K562 (cell line): ENCODE results near the gene ERCC2. TPM values are rescaled to one million over a fixed set of nuclear protein-coding genes. Genes with fewer than 3 reads are reported as not detected.

Experiments used
- BHLHE40 ChIP-seq: IDR thresholded peaks from 2 replicates; pipeline ENCODE4 v1.6.1; 2011; ENCODE audit warnings: low read length, improper control_type of control experiment
- CBFA2T2 ChIP-seq: fragments of 450-650 bp; conservative IDR thresholded peaks from 2 replicates; pipeline ENCODE4 v1.6.1; 2017; ENCODE audit warnings: mild to moderate bottlenecking
- CBX5 ChIP-seq: IDR thresholded peaks from 2 replicates; pipeline ENCODE4 v1.6.1; 2014; ENCODE audit warnings: low read depth, borderline replicate concordance
- DIDO1 ChIP-seq: fragments of 450-650 bp; IDR thresholded peaks from 2 replicates; pipeline ENCODE4 v1.6.1; 2016; ENCODE audit warnings: low read depth, missing biosample characterization, missing genetic modification characterization
- E2F4 ChIP-seq: sonication (generic); formaldehyde crosslinking; IDR thresholded peaks from 2 replicates; pipeline ENCODE4 v1.8.0; 2022; ENCODE audit warnings: mild to moderate bottlenecking, low read depth, missing genetic modification reagents
- EGR1 ChIP-seq: fragments of 450-650 bp; conservative IDR thresholded peaks from 2 replicates; pipeline ENCODE4 v1.6.1; 2017; ENCODE audit warnings: mild to moderate bottlenecking
- ELF2 ChIP-seq: fragments of 250-450 bp; sonication (Bioruptor Pico); IDR thresholded peaks from 2 replicates; pipeline ENCODE4 v1.5.0; 2021; ENCODE audit warnings: mild to moderate bottlenecking
- ERF ChIP-seq: fragments of 450-650 bp; formaldehyde crosslinking; IDR thresholded peaks from 2 replicates; pipeline ENCODE4 v1.4.0; 2020; ENCODE audit warnings: mild to moderate bottlenecking, mixed read lengths
- FOSL1 ChIP-seq: fragments of 200-800 bp; sonication (Bioruptor generic); conservative IDR thresholded peaks from 2 replicates; pipeline ENCODE4 v1.6.1; 2016; ENCODE audit warnings: missing genetic modification characterization, missing compliant biosample characterization
- FOXK1 ChIP-seq: sonication (generic); formaldehyde crosslinking; IDR thresholded peaks from 2 replicates; pipeline ENCODE4 v1.8.0; 2022; ENCODE audit warnings: missing genetic modification reagents, mild to moderate bottlenecking, borderline replicate concordance
- HMG20A ChIP-seq: fragments of 450-650 bp; formaldehyde crosslinking; conservative IDR thresholded peaks from 2 replicates; pipeline ENCODE4 v1.4.0; 2020; ENCODE audit warnings: mild to moderate bottlenecking, mixed read lengths
- NCOA2 ChIP-seq, 2 experiments: fragments of 450-650 bp; IDR thresholded peaks; 2 replicates each; pipeline ENCODE4 v1.6.1; 2018; ENCODE audit warnings: mild to moderate bottlenecking in 2 of 2, moderate library complexity in 1 of 2; ENCODE audit not compliant: partially characterized antibody in 2 of 2
- POLR2AphosphoS5 ChIP-seq: IDR thresholded peaks from 2 replicates; pipeline ENCODE4 v1.6.1; 2011; ENCODE audit warnings: mild to moderate bottlenecking, low read depth, low read length, moderate library complexity; ENCODE audit not compliant: control insufficient read depth, insufficient read depth
- SAFB ChIP-seq: fragments of 200-400 bp; formaldehyde crosslinking; IDR thresholded peaks from 2 replicates; pipeline ENCODE4 v1.6.1; 2017; ENCODE audit warnings: low read depth, low read length, borderline replicate concordance
- TGIF2 ChIP-seq: sonication (generic); formaldehyde crosslinking; IDR thresholded peaks from 2 replicates; pipeline ENCODE4 v1.8.1; 2022; ENCODE audit warnings: mild to moderate bottlenecking, missing genetic modification reagents, moderate library complexity
- THAP7 ChIP-seq: fragments of 250-450 bp; sonication (Bioruptor Pico); IDR thresholded peaks from 2 replicates; pipeline ENCODE4 v1.5.0; 2021
- ZNF280A ChIP-seq: fragments of 450-650 bp; IDR thresholded peaks from 2 replicates; pipeline ENCODE4 v1.6.1; 2018; ENCODE audit warnings: mild to moderate bottlenecking, low read depth; ENCODE audit not compliant: partially characterized antibody
- ZNF436 ChIP-seq: fragments of 250-450, 450-650 bp; sonication (Bioruptor Pico); formaldehyde crosslinking; IDR thresholded peaks from 2 replicates; pipeline ENCODE4 v1.7.0; 2020; ENCODE audit warnings: mild to moderate bottlenecking
- ZNF764 ChIP-seq: fragments of 250-450 bp; sonication (Bioruptor Pico); IDR thresholded peaks from 2 replicates; pipeline ENCODE4 v1.4.0; 2020; ENCODE audit warnings: low read depth, mild to moderate bottlenecking, moderate library complexity
- polyA plus RNA-seq, 8 experiments: library from polyadenylated mRNA; depleted of rRNA in 4 of 8; stranded (reverse) in 5 of 8; unstranded in 3 of 8; fragments of >200 nt; fragmentation: Nextera tagmentation in 2 of 8; fragmentation: Illumina TruSeq in 1 of 8; extraction: Ambion mirVana in 2 of 8; extraction: Trizol in 1 of 8; gene quantifications; 2 replicates each; pipeline versions ENCODE4 v1.2.1 to v1.2.3, GENCODE V29; 2011 to 2014; ENCODE audit warnings: inconsistent platforms in 1 of 8, missing spikeins in 1 of 8
- total RNA-seq, 7 experiments: library from RNA; depleted of rRNA in 6 of 7; stranded (reverse); fragments of >200 nt in 6 of 7; fragmentation: Illumina TruSeq in 2 of 7; extraction: Trizol in 2 of 7; gene quantifications; 2 replicates each; pipeline versions ENCODE4 v1.2.1 to v1.2.3, GENCODE V29; 2011 to 2021; ENCODE audit warnings: low replicate concordance in 1 of 7
- TF ChIP-seq, protein P1 (sequence below): fragments of 250-450 bp; sonication (Bioruptor Pico); IDR thresholded peaks from 2 replicates; pipeline ENCODE4 v1.8.0; 2021; ENCODE audit warnings: moderate library complexity, mild to moderate bottlenecking, inconsistent platforms
- TF ChIP-seq, protein P2 (sequence below): sonication (generic); formaldehyde crosslinking; IDR thresholded peaks from 2 replicates; pipeline ENCODE4 v1.8.0; 2022; ENCODE audit warnings: mild to moderate bottlenecking, missing genetic modification reagents
- TF ChIP-seq, protein P3 (sequence below): fragments of 250-450 bp; sonication (Bioruptor Pico); IDR thresholded peaks from 2 replicates; pipeline ENCODE4 v1.8.0; 2021; ENCODE audit warnings: moderate library complexity, mild to moderate bottlenecking, inconsistent platforms

Gene ERCC2
- total and polyA plus RNA-seq, 9 of the 15 experiments (the other 6 are each of a cell fraction or from before 2014, with no cell fraction given) = 2.2 to 55.9 (median 23.4) TPM

- TF ChIP-seq ZNF280A (no peak), E2F4 (CRISPR knock-in tag) (no peak), CBFA2T2 (no peak), ELF2 (CRISPR knock-in tag) (peak; percentile 45; the same call in 1 of the 2 replicates), THAP7 (CRISPR knock-in tag) (no peak), ZNF436 (no peak), HMG20A (CRISPR knock-in tag) (no peak), BHLHE40 (peak; percentile 89), FOSL1 (peak; percentile 92), TGIF2 (CRISPR knock-in tag) (no peak), DIDO1 (tag) (no peak), SAFB (peak; percentile 97), POLR2AphosphoS5 (no peak; the same call in 1 of the 2 replicates), EGR1 (peak; percentile 95), CBX5 (no peak), FOXK1 (CRISPR knock-in tag) (no peak), ZNF764 (CRISPR knock-in tag) (no peak), ERF (CRISPR knock-in tag) (no peak), NCOA2 (IDR thresholded peaks at IDR 0.05; ENCODE audit: partially characterized antibody in 2 of 2) (no peak)
- TF ChIP-seq, protein P1, sequence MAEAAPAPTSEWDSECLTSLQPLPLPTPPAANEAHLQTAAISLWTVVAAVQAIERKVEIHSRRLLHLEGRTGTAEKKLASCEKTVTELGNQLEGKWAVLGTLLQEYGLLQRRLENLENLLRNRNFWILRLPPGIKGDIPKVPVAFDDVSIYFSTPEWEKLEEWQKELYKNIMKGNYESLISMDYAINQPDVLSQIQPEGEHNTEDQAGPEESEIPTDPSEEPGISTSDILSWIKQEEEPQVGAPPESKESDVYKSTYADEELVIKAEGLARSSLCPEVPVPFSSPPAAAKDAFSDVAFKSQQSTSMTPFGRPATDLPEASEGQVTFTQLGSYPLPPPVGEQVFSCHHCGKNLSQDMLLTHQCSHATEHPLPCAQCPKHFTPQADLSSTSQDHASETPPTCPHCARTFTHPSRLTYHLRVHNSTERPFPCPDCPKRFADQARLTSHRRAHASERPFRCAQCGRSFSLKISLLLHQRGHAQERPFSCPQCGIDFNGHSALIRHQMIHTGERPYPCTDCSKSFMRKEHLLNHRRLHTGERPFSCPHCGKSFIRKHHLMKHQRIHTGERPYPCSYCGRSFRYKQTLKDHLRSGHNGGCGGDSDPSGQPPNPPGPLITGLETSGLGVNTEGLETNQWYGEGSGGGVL (CRISPR knock-in tag) = no peak
- TF ChIP-seq, protein P2, sequence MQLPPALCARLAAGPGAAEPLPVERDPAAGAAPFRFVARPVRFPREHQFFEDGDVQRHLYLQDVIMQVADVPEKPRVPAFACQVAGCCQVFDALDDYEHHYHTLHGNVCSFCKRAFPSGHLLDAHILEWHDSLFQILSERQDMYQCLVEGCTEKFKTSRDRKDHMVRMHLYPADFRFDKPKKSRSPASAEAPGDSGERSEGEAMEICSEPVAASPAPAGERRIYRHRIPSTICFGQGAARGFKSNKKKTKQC (CRISPR knock-in tag) = peak; percentile 6; the same call in 1 of the 2 replicates
- TF ChIP-seq, protein P3, sequence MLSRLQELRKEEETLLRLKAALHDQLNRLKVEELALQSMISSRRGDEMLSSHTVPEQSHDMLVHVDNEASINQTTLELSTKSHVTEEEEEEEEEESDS = no peak
Measured at GRCh38 chr19:45405435-45406225, 35.3 kb upstream of the ERCC2 start (continued).
